Endothelial cell of umbilical vein (primary cell): ENCODE data around the gene HPX. TPM values are rescaled to one million over a fixed set of nuclear protein-coding genes. Genes with fewer than 3 reads are reported as not detected.

Experiments
- polyA plus RNA-seq, 4 experiments: library from polyadenylated mRNA; depleted of rRNA in 3 of 4; stranded (reverse) in 3 of 4; unstranded in 1 of 4; fragments of >200 nt; gene quantifications; 2 replicates each; pipeline versions ENCODE4 v1.2.1 to v1.2.3, GENCODE V29; 2011 to 2012; ENCODE audit warnings: missing spikeins in 1 of 4
- total RNA-seq: library from RNA; stranded (reverse); gene quantifications from 2 replicates; pipeline ENCODE4 v1.2.3, GENCODE V29; 2021

The HPX gene
- total and polyA plus RNA-seq, 2 donors (not counting 3 experiments of a cell fraction or from before 2014, with no cell fraction given), result 1.3 to 1.5 TPM

Other genes with a start within 250 kb of the HPX start
- gene OR52W1, start 241.8 kb downstream of the HPX start, total RNA-seq, result not detected in 2 replicates
- gene OR52W1, start 241.8 kb downstream of the HPX start, polyA plus RNA-seq, result not detected in 2 replicates
- gene C11orf42, start 235.4 kb downstream of the HPX start, total RNA-seq, result not detected in 2 replicates
- gene C11orf42, start 235.4 kb downstream of the HPX start, polyA plus RNA-seq, result not detected in 2 replicates
- 21.3 and 23.0 TPM in 2 replicates for gene FHIP1B, start 206.4 kb downstream of the HPX start, total RNA-seq
- 50.1 and 61.5 TPM in 2 replicates for gene FHIP1B, start 206.4 kb downstream of the HPX start, polyA plus RNA-seq
- not detected in 2 replicates for gene CNGA4, start 201.9 kb downstream of the HPX start, total RNA-seq
- 0.11 TPM in 1 of 2 replicates, not detected in the other for gene CNGA4, start 201.9 kb downstream of the HPX start, polyA plus RNA-seq
- gene CCKBR, start 181.1 kb downstream of the HPX start, total RNA-seq, result not detected in 2 replicates
- not detected in 2 replicates for gene CCKBR, start 181.1 kb downstream of the HPX start, polyA plus RNA-seq
- gene CAVIN3, start 120.5 kb downstream of the HPX start, total RNA-seq, result 153 and 164 TPM in 2 replicates
- 221 and 241 TPM in 2 replicates for gene CAVIN3, start 120.5 kb downstream of the HPX start, polyA plus RNA-seq
- gene SMPD1, start 50.5 kb downstream of the HPX start, total RNA-seq, result 51.9 and 58.9 TPM in 2 replicates
- 93.6 and 105 TPM in 2 replicates for gene SMPD1, start 50.5 kb downstream of the HPX start, polyA plus RNA-seq
- 44.3 and 48.0 TPM in 2 replicates for gene APBB1, start 21.9 kb downstream of the HPX start, total RNA-seq
- 63.5 and 63.8 TPM in 2 replicates for gene APBB1, start 21.9 kb downstream of the HPX start, polyA plus RNA-seq
- 25.6 and 29.2 TPM in 2 replicates for gene TRIM3, start 33.0 kb upstream of the HPX start, total RNA-seq
- gene TRIM3, start 33.0 kb upstream of the HPX start, polyA plus RNA-seq, result 21.8 and 22.2 TPM in 2 replicates
- 46.7 and 48.4 TPM in 2 replicates for gene ARFIP2, start 40.3 kb upstream of the HPX start, total RNA-seq
- gene ARFIP2, start 40.3 kb upstream of the HPX start, polyA plus RNA-seq, result 62.9 and 64.6 TPM in 2 replicates
- 29.2 and 31.3 TPM in 2 replicates for gene TIMM10B, start 40.5 kb upstream of the HPX start, total RNA-seq
- 36.5 and 41.8 TPM in 2 replicates for gene TIMM10B, start 40.5 kb upstream of the HPX start, polyA plus RNA-seq
- 6.5 and 8.6 TPM in 2 replicates for gene DNHD1, start 56.3 kb upstream of the HPX start, total RNA-seq
- gene DNHD1, start 56.3 kb upstream of the HPX start, polyA plus RNA-seq, result 3.7 and 4.4 TPM in 2 replicates
- gene RRP8, start 162.6 kb upstream of the HPX start, total RNA-seq, result 19.4 and 23.3 TPM in 2 replicates
- 6.4 and 7.2 TPM in 2 replicates for gene RRP8, start 162.6 kb upstream of the HPX start, polyA plus RNA-seq
- gene ILK, start 162.8 kb upstream of the HPX start, total RNA-seq, result 221 and 233 TPM in 2 replicates
- gene ILK, start 162.8 kb upstream of the HPX start, polyA plus RNA-seq, result 296 and 299 TPM in 2 replicates
- 86.2 and 105 TPM in 2 replicates for gene TAF10, start 171.2 kb upstream of the HPX start, total RNA-seq
- 149 and 208 TPM in 2 replicates for gene TAF10, start 171.2 kb upstream of the HPX start, polyA plus RNA-seq
- 101 and 124 TPM in 2 replicates for gene TPP1, start 178.4 kb upstream of the HPX start, total RNA-seq
- gene TPP1, start 178.4 kb upstream of the HPX start, polyA plus RNA-seq, result 219 and 224 TPM in 2 replicates
- gene DCHS1, start 214.8 kb upstream of the HPX start, total RNA-seq, result 73.0 and 73.1 TPM in 2 replicates
- gene DCHS1, start 214.8 kb upstream of the HPX start, polyA plus RNA-seq, result 56.2 and 64.2 TPM in 2 replicates
- gene MRPL17, start 242.4 kb upstream of the HPX start, total RNA-seq, result 86.8 and 87.2 TPM in 2 replicates
- gene MRPL17, start 242.4 kb upstream of the HPX start, polyA plus RNA-seq, result 61.7 and 67.6 TPM in 2 replicates